ENCODE measurements around the gene ADAMTS2. TPM values are rescaled to one million over a fixed set of nuclear protein-coding genes. Genes with fewer than 3 reads are reported as not detected.

Gene ADAMTS2
- total RNA-seq, 1 donor from 2014 or later = 61.1 TPM

- no peak for DNase-seq
Observed at GRCh38 chr5:179177711-179178575, 167.3 kb downstream of the ADAMTS2 start.

GRCh38 chr5:179176571-179177230 is 168.6 kb downstream of the ADAMTS2 start:
- no peak for DNase-seq

DNA sequence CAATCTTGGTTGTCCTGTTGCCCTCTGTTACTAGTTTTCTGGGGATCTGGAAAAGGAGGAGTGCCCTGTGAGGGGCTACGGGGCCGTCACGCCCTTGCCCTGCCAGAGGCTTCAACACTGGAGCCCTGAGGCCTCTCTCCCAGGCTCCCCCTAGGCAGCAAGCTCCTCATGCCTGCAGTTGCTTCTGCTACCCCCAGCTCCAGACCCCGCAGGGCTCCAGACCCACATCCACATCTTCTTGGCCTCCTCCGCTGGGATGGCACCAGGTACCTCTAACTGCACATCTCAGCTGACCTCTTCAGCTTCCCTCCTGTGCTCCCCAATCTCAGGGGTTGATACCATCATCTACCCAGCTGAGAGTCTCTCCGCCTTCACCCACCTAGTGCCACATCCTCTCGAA is 169.1 kb downstream of the ADAMTS2 start:
- DNase-seq = no peak

DNA sequence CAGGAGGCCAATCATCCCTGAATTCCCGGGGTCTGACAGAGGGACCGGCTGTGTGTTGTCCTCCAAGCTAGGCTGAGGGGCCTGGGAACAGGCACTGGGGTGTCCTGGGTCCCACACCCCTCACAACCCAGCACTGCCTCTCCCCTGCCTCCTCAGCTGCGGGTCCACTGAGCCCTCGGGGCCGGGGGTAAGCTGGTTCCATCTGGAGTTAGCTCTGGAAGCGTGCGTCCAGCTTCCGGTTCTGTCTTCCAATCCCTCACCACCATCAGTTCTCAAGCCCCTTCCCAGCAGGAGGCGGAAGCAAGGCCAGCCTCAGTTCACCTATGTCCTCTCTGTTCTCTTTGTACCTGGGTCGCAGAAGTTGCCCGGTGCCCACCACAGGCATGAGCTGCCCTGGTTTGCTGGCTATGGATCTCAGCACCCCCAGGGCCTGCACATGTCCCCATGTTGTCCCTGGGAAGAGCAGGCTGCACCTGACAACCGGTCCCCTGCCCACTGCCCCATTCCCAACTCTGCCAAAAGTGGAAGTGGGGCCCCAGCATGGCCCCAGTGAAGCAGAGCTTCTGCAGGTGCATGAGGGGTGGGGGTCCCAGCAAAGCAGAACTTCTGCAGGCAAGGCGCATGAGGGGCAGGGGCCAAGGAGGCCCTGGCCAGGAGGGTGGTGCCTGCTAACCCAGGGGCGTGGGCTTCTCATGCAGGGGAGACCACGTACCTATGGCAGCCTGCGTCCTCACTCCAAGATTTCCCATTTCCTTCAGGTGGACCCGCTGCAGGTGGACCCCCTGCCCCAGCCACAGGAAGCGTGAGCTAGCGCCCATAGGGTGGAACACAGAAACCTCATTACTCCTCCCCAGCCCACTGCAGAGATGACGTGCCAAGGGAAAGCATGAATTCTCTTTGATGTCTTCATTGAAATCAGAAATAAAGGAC is 173.2 kb downstream of the ADAMTS2 start:
- DNase-seq = no peak

- no peak for DNase-seq
Observed at GRCh38 chr5:179171251-179171815, 173.9 kb downstream of the ADAMTS2 start.

GRCh38 chr5:179170606-179171005 is 174.7 kb downstream of the ADAMTS2 start:
- peak; percentile 51 for DNase-seq

GRCh38 chr5:179169836-179170235 is 175.4 kb downstream of the ADAMTS2 start:
- no peak for DNase-seq

DNA sequence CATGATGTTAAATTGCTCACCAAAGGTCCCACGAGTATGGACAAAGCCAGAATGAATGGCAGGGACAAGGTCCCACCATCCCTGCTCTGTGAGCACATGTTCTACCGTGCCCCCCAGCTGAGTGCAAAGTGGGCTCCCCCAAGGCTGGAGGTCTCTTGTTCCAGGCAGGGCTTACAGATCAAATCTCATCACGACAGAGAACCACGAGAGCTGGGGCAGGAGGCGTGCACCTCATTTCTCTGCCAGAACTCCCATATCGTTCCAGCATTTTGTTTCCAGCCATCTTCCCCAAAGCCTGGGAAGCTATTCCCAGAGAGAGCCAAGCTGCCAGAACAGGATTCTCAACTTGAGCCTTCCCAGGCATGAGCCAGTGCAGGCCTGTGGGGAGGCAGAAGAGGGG is 176.6 kb downstream of the ADAMTS2 start:
- DNase-seq = peak; percentile 53

GRCh38 chr5:179167871-179168451 is 177.3 kb downstream of the ADAMTS2 start:
- DNase-seq = no peak

- peak; percentile 72 for DNase-seq
Observed at GRCh38 chr5:179166886-179167841, 178.1 kb downstream of the ADAMTS2 start.

- DNase-seq = no peak
Observed at GRCh38 chr5:179166171-179166885, 178.9 kb downstream of the ADAMTS2 start.

DNA sequence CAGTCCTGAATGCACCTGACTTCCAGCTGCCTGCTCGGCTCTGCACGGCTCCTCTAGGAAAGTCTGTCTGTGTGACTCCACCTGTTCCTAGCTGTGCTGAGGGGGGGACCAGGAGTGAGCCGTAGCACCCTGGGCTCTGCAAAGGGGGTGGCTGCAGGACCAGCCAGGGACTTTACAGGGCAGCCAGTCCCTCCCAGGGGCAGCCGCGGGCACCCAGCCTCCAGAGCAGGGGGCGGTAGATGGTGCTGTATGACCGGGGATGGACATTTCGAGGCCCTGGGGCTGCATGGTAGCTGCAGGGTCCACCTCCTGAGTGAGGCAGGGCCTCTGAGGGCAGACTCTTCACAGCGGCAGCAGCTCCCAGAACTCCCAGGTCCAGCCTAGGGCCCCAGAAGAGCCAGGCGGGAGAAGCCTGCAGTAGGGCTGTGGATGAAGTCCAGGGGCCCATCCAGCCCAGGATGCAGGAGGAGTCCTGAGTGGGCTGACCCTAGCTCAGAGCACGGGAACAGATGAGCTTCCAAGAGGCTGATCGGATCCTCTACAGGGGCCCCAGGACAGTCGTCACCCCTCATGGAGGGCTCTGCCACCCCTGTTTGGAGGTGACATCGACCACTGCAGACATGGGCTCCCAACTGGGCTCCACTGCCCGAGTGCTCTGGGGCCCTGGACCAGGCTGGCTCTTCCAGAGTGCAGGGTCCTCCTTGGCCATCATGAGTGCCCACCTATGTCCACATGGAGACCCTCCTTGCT is 179.7 kb downstream of the ADAMTS2 start:
- DNase-seq = no peak

DNA sequence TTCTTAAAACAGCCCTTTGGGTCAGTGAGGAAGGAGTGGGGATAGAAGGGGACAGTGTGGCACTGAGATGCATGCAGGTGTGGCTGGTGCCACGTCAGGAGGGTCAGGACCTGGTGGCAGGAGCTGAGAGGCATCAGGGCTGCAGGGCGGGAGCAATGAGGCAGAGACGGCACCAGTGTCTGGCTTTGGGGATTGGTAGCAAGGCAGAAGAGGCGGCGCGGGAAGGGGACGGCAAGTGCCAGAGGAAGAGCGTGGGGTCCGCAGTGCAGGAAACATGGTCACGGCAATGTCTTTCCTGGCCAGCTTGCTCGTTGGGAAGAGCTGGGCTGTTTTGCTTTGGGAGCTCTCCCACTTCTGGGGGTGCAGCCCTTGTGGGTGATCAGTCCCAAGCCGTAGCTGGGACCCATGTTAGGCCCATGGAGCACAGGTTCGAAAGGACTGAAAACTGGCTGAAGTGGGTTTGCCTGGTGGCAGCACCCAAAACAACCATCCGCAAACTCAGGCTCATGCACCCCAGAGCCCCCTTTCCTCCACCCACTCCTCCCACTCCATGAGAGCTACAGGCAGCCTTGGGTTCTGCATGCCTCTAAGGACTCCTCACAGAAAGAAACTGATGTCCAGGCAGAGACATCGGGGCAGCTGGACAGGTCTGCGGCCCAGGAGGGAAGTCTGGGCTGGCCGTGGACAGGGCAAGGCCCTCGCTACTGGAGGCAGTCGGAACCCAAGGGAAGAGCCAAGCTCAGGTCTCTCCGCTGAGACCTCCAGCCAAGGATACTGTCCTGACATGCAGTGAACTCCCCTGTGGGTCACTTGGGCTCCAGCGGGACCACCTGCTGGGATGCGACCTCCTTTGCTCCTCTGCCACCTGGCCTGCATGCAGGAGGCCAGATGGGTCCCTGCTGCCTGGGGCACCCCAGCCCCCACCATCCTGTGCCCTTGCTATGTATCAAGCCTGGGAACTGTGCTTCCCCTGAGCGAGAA is 180.6 kb downstream of the ADAMTS2 start:
- no peak for DNase-seq

DNA sequence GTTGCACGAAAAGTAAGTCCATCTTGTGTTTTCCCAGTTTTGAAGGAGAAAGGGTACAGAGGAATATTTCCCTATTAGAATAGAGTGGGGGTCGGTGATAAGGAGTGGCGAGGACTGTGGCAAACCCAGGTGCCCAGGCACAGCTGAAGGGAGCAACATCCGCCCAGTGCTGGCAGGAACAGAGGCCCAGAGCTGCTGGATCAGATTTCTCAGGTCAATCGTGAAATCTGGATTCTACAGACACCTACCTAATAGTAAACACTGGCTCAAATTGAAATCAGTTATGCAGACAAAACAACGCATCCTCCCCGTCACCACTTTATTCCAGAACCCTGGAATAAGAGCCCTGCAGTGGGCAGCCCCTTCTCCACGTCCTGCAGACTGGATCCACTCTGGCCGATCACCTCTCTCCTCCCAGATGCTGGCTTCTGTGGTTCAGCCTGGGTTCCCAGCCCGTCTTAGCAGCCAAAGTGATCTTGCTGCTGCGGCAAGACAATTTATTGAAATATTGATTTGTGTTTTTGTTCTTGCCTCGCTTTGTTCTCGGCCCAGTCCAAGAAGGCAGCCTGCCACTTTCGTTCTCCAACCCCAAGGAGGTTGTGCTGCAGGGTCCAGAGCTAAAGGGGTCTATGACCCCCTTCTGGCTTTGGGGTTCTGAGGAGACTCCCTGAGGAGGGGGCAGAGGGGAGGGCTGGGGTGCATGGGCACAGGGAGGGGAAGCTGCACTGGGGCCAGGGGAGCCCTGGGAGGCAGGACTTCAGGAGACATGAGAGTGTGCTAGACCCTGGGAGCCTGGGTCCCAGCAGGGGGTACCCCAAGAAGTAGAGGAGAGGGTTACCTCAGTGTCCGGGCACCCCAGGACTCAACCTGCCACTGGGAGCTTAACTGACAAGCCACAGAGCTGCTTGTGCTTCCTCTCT is 181.8 kb downstream of the ADAMTS2 start:
- no peak for DNase-seq

DNA sequence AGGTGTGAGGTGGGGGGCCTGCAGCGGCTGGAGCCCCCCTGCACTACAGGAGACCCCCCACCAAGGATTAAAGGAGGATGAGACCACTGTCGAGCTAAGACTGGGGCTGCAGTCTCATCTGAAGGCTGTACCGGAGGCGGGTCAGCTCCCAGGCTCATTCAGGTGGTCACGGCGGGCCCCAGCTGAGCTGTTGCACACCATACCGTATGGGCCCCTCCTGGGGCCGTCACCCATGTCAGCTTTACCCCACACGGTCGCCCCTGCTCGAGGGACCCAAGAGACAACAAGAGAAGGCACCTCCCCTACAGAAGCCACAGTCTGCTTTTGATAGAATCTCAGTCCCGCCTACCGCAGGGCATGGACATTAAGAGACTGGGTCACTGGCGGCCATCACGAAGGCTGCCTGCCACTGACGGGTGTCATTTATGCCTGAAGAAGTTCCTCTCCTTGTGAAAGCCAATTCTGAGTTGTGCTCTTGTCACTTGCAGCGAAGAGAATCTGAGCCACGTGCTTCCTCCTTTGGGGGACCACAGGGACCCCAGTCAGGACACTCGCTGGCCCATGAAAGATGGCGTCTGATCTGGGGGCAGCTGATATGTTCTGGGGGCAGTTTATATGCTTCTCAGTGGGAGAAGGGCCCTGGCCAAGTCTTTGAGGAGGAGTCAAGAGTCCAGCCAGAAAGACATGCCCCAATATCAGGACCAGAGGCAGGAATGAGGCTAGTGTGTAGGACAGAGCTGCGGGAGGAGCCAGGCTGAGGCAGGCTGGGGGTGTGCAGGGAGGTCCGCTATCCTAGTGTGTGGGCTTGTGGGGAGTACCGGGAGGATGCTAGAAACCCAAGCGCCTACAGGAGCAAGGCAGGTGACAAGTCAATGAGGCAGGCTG is 182.7 kb downstream of the ADAMTS2 start:
- no peak for DNase-seq

- DNase-seq = no peak
Observed at GRCh38 chr5:179161901-179162300, 183.4 kb downstream of the ADAMTS2 start.

All from tongue (tissue), 2 donors.